ENCODE measurements around the gene DYRK3. TPM values are rescaled to one million over a fixed set of nuclear protein-coding genes. Genes with fewer than 3 reads are reported as not detected.

The DYRK3 gene
- total and polyA plus RNA-seq, 2 of the 8 experiments (the other 6 are each of a cell fraction or from before 2014, with no cell fraction given): 2.1 to 8.5 TPM

DNA sequence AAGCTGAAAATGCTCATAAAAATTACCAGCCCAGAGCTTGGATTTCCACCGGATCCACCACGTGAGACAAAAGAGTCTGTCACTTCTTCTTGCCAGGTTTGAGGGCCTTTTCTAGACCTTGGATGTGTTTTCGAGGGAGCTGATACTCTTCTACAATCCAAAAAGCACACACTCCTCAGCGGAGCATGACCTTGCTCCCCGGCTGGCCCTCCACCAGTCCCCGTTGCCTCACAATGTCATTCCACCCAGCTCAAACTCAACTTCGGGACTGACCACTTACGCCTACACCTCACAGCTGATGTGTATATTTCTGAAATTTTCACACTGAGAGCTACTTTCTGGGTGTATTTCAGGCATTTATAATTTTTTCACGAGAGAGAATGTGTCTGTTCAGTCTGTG lies 43.6 kb upstream of the DYRK3 start:
- Histone ChIP-seq H3K4me2 (ENCODE audit: insufficient read depth in 1 of 2, low read depth in 2 of 2, low read length in 2 of 2) (no peak overlapping the region), H2BK120ac (replicated peaks; ENCODE audit: low read depth, low read length) (no peak overlapping the region), H3K9ac (replicated peaks in 1 of 4; ENCODE audit: extremely low read depth in 1 of 4, low read depth in 3 of 4, low read length in 3 of 4) (no peak overlapping the region), H4K8ac (ENCODE audit: extremely low read depth, insufficient read depth, low read length) (no peak overlapping the region), H3K23me2 (ENCODE audit: low read depth, low read length) (no peaks in the 10 kb centered on the region), H3K56ac (replicated peaks; ENCODE audit: insufficient read length, low read depth, low read length) (no peak overlapping the region), H3K4ac (replicated peaks; ENCODE audit: insufficient read length, low read depth, low read length) (no peak overlapping the region), H2AK5ac (ENCODE audit: low read depth, low read length) (no peak overlapping the region), H3K18ac (ENCODE audit: extremely low read depth, low read length) (no peak overlapping the region), H3K27ac (ENCODE audit: low read depth, low read length) (no peak overlapping the region), H3K27me3 (replicated peaks in 1 of 4; ENCODE audit: control insufficient read depth in 3 of 4, extremely low read depth in 1 of 4, insufficient read depth in 3 of 4, low read length in 3 of 4) (no peaks in the 10 kb centered on the region), H4K20me1 (replicated peaks in 1 of 2; ENCODE audit: control insufficient read depth in 1 of 2, insufficient read depth in 2 of 2, low read length in 2 of 2) (no peaks in the 10 kb centered on the region), H3K4me3 (ENCODE audit: extremely low read depth in 1 of 4, insufficient read depth in 2 of 4, low read depth in 3 of 4, low read length in 4 of 4) (no peak overlapping the region), H2BK20ac (ENCODE audit: low read length) (no peak overlapping the region), H3K9me3 (ENCODE audit: insufficient read depth in 2 of 2, low read depth in 1 of 2, low read length in 1 of 2) (no peaks in the 10 kb centered on the region), H3K79me2 (ENCODE audit: control insufficient read depth in 1 of 2, insufficient read depth in 2 of 2, low read length in 2 of 2) (no peaks in the 10 kb centered on the region), H2BK5ac (ENCODE audit: low read depth, low read length) (no peak overlapping the region), H3K36me3 (ENCODE audit: control insufficient read depth in 2 of 4, insufficient read depth in 4 of 4, low read length in 3 of 4) (peaks cover 2 to 23% (median 13%) of the 10 kb centered on the region in 4 experiments; a peak in 7 of 8 replicates), H4K91ac (replicated peaks; ENCODE audit: insufficient read length, low read length) (no peak overlapping the region), H4K5ac (ENCODE audit: insufficient read length, low read depth, low read length) (no peak overlapping the region), H2BK15ac (ENCODE audit: low read length) (no peak overlapping the region), H2BK12ac (ENCODE audit: low read depth, low read length) (no peak overlapping the region), H3K79me1 (ENCODE audit: low read depth, low read length) (no peaks in the 10 kb centered on the region), H3K23ac (ENCODE audit: insufficient read length) (no peak overlapping the region), H3K14ac (ENCODE audit: insufficient read length) (no peak overlapping the region), H2AFZ (ENCODE audit: low read length) (no peak overlapping the region), H3K4me1 (replicated peaks in 1 of 4; ENCODE audit: control insufficient read depth in 3 of 4, insufficient read depth in 4 of 4, low read length in 3 of 4) (no peaks in the 10 kb centered on the region)
- FAIRE-seq (no peak), DNase-seq (ENCODE audit: low read depth in 1 of 2, low spot score in 2 of 2) (no peak)
- CTCF ChIA-PET (ENCODE audit: partially characterized antibody): interaction anchor here (0.8 to 4.3 kb wide), 26 partner anchors 8 to 389 kb away, joined by 3 to 27 read pairs (median 6); partner anchors contain the start of genes EIF2D and IKBKE
- 95% methylated on average over 9 of the region's 9 CpGs; no CpG with 5 or more reads in 1 of the 2 experiments for WGBS, 2 experiments (ENCODE audit: extremely low coverage in 1 of 2, insufficient coverage in 1 of 2, insufficient read length in 1 of 2, insufficient replicate concordance in 2 of 2, low coverage in 1 of 2, low lambda C conversion rate in 2 of 2, missing lambda C conversion rate in 1 of 2)
- POLR2A ChIA-PET (ENCODE audit: partially characterized antibody): interaction anchor here (0.8 to 1.5 kb wide), 2 partner anchors 24 to 40 kb away, joined by 3 to 4 read pairs; no protein-coding TSS in a partner anchor
- TF ChIP-seq EGR1 (IDR thresholded peaks at IDR 0.05; ENCODE audit: borderline replicate concordance, low read depth, low read length) (no peak), SP1 (IDR thresholded peaks at IDR 0.05; ENCODE audit: low read depth, low read length) (no peak), RFX5 (IDR thresholded peaks at IDR 0.05; ENCODE audit: borderline replicate concordance, low read depth, low read length) (no peak), EZH2 (IDR thresholded peaks at IDR 0.05; ENCODE audit: low read depth, low read length, severe bottlenecking) (no peak), CBX5 (IDR thresholded peaks at IDR 0.05; ENCODE audit: low read depth, low read length) (no peak), TEAD4 (IDR thresholded peaks at IDR 0.05; ENCODE audit: low read depth, low read length) (no peak), RXRA (IDR thresholded peaks at IDR 0.05; ENCODE audit: insufficient read depth, low read depth, low read length) (no peak), PHF8 (conservative IDR thresholded peaks at IDR 0.05; ENCODE audit: low read depth, low read length) (no peak), POLR2AphosphoS5 (IDR thresholded peaks at IDR 0.05; ENCODE audit: low read depth, low read length) (no peak), SUZ12 (IDR thresholded peaks at IDR 0.05; ENCODE audit: low read length) (no peak)
- TF ChIP-seq, protein P1, sequence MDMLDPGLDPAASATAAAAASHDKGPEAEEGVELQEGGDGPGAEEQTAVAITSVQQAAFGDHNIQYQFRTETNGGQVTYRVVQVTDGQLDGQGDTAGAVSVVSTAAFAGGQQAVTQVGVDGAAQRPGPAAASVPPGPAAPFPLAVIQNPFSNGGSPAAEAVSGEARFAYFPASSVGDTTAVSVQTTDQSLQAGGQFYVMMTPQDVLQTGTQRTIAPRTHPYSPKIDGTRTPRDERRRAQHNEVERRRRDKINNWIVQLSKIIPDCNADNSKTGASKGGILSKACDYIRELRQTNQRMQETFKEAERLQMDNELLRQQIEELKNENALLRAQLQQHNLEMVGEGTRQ (IDR thresholded peaks at IDR 0.05; ENCODE audit: low read length): no peak
- TF ChIP-seq, protein P2, sequence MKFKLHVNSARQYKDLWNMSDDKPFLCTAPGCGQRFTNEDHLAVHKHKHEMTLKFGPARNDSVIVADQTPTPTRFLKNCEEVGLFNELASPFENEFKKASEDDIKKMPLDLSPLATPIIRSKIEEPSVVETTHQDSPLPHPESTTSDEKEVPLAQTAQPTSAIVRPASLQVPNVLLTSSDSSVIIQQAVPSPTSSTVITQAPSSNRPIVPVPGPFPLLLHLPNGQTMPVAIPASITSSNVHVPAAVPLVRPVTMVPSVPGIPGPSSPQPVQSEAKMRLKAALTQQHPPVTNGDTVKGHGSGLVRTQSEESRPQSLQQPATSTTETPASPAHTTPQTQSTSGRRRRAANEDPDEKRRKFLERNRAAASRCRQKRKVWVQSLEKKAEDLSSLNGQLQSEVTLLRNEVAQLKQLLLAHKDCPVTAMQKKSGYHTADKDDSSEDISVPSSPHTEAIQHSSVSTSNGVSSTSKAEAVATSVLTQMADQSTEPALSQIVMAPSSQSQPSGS (IDR thresholded peaks at IDR 0.05; ENCODE audit: low read length): no peak

Data from H1 (cell line).